Neural progenitor cell (in vitro differentiated cells): Measurements from ENCODE around the gene DDX11.
"Not testable (repeated sequence)": the region's sequence is repeated elsewhere in the genome, so short reads cannot be mapped to it uniquely, and the experiment has no call there.

ENCODE experiments used
- CTCF ChIP-seq: fragments of 200-600 bp; sonication (generic); IDR thresholded peaks from 2 replicates; pipeline ENCODE4 v1.5.1; 2017; ENCODE audit warnings: antibody characterized with exemption, mild to moderate bottlenecking
- EZH2 ChIP-seq: fragments of 200-600 bp; sonication (generic); IDR thresholded peaks from 2 replicates; pipeline ENCODE4 v1.6.1; 2017; ENCODE audit warnings: antibody characterized with exemption, mild to moderate bottlenecking, moderate library complexity

- TF ChIP-seq CTCF, EZH2: not testable (repeated sequence)
Measured at GRCh38 chr12:31087486-31087885, 13.8 kb downstream of the DDX11 start.
